CD4-positive, alpha-beta T cell treated with Interleukin-1 beta for 1 hour (primary cell): ENCODE measurements around the gene BMPR2.
"Not testable (repeated sequence)": the region's sequence is repeated elsewhere in the genome, so short reads cannot be mapped to it uniquely, and the experiment has no call there.

Experiments
- DNase-seq, 2 donors: peaks; one replicate each; pipeline ENCODE4 v3.0.0-alpha.2; 2020 to 2022

Gene BMPR2

DNA sequence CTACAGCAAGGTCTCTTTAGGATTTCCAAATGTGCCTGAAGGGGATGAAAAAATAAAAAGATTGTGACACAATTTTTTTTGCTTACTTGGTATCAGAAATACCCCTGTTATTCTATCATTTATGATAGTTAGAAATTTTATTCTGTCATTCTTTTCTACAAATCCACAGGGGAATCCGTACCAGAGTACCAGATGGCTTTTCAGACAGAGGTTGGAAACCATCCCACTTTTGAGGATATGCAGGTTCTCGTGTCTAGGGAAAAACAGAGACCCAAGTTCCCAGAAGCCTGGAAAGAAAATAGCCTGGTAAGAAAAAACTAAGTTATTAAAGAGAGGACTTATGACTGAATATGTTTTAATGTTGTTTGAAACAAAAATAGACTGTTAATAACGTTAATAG, 166.0 kb downstream of the BMPR2 start:
- no peak for DNase-seq

DNA sequence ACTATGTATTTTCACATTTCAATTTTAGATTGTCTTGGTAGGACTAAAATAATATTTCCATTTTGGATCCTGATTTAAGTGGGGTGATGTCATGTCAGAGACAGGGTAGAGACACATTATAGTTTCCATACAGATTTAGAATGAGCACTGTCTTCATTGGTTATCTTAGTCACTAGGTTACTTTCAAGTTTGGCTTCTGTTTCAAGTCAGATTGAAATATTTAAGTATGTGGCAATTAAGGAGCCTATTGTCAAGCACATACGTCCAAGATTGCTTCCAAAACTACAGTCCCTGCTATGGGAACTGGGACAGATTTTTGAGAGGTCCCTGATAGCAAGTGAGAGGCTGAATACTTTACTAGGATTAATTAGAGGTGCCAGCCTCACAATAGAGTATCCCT, 169.4 kb downstream of the BMPR2 start:
- DNase-seq: no peak

DNA sequence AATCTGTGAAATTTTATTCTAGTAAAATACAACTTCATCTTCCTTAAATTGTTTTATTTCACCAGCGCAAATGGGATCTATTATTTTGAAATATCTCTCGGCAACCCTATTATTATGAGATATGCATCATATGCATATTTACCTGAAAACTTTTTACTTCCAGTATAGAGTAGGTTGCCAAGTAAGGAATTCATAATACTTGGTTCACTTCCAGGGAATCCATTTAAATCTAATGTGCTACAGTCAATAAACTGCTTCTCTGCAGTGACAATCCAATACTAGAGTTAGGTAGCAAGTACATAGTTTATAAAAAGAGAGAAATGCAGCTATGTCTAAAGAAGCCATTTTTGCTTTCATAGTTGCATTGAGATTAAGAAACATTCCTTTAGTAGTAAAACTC, 169.8 kb downstream of the BMPR2 start:
- no peak for DNase-seq

DNA sequence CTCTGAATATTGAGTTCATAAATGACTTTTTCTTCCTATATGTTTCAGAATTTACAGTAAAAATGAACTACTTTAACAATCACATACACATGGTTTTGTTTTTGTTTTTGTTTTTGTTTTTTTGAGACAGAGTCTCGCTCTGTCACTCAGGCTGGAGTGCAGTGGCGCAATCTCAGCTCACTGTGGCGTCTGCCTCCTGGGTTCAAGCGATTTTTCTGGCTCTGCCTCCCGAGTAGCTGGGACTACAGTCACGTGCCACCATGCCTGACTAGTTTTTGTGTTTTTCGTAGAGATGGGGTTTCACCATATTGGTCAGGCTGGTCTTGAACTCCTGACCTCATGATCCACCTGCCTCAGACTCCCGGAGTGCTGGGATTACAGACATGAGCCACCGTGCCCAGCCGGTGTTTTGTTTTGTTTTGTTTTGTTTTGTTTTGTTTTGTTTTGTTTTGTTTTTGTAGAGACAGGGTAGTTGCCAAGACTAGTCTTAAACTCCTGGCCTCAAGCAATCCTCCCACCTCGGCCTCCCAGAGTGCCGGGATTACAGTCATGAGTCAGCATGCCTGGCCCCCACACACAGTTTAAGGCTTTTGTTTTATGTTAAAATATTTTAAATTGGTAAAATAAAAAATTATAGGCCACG, 170.5 kb downstream of the BMPR2 start:
- DNase-seq: not testable (repeated sequence)

DNA sequence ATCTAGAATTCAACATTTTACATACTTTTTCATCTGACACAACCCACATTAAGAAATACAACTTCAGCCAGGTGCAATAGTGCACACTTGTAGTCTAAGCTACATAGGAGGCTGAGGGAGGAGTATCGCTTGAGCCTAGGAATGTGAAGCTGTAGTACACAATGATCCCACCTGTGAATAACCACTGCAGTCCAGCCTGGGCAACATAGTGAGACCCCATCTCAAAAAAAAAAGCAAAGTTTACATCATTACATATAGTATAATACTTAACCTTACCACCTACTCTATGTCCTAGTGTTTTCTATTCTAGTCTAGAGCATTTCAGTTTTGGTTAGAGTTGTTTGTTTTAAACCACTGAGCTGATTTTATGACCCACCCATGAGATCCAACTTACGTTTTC, 172.1 kb downstream of the BMPR2 start:
- no peak for DNase-seq

DNA sequence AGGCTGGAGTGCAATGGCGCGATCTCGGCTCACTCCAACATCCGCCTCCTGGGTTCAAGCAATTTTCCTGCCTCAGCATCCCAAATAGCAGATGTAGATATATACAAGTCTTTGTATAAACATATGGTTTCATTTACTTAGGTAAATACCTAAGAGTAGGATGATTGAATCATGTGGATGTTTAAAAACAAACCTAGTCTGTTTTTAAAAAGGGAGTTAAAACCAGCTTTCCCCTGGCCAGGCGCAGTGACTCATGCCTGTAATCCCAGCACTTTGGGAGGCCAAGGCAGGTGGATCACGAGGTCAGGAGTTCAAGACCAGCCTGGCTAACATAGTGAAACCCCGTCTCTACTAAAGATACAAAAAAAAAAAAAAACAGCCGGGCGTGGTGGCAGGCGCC, 174.9 kb downstream of the BMPR2 start:
- DNase-seq: not testable (repeated sequence)

DNA sequence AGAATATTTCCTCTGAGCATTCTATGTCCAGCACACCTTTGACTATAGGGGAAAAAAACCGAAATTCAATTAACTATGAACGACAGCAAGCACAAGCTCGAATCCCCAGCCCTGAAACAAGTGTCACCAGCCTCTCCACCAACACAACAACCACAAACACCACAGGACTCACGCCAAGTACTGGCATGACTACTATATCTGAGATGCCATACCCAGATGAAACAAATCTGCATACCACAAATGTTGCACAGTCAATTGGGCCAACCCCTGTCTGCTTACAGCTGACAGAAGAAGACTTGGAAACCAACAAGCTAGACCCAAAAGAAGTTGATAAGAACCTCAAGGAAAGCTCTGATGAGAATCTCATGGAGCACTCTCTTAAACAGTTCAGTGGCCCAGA, 179.2 kb downstream of the BMPR2 start:
- no peak for DNase-seq

DNA sequence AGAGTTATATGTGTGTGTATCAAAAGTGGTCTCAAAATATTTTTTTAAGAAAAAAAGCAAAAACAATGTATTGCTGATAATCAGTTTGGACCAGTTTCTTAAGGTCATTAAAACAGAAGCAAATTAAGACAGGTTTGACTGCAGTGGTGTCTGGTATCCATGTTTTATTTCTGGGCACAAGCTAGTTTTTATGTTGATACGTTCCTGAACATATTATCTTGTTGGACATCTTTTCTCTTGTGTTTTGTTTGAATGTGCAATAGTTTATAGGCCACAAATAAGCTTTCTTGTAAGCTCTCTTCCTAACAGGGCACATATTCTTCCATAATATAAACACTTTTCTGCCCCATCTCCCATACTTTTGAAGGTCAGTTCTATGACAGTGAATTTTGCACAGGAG, 184.1 kb downstream of the BMPR2 start:
- DNase-seq: no peak

DNA sequence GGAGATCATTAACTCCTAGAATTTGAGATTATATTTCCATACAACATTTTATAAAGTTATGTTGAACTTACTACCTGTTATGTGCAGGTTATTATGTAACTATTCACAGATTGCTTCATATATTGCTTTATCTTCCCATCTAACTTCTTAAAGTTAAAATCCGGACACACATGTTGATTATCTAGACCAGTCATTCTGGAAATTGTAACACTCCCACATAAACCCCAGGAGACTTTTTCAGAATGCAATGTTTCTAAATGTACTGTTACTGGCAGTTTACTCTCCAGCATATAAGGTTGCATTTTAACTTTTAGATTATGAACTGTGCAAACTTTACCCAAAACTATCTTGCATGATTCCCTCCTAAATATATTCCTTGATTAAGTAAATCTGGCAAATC, 188.1 kb downstream of the BMPR2 start:
- no peak for DNase-seq

DNA sequence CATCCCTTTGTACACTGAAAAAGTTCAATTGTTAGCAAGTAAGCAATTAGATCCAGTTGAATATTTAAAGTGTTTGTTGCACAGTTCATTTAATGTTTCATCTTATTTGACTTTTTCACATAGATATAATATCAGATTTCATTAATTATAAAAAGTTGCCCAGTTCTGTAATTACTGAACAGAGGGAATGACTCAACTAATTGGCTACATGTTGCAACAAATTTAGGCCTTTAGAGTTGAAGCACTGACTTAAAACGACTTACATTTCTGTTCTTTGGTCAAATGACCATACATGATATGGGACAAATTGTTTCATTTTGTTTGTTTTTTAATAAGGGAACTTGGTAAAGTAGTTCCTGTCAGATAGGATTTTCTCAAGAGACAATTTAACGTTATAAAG, 190.2 kb downstream of the BMPR2 start:
- DNase-seq: no peak

DNA sequence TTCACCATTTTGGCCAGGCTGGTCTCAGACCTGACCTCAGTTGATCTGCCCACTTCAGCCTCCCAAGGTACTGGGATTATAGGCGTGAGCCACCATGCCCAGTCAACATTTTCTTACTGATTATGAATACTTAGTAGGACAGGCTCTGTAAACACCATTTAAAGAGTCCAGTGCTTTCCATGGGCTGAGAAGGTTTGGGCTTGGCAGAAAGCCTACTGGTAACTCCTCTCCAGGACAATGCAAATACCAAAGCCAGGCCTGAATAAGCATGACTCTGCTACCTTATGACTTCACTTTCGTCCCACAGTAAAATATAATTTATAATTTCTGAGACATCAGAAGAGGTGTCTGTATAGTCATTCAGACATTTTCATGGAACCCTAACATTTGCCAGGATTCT, 198.4 kb downstream of the BMPR2 start:
- no peak for DNase-seq

DNA sequence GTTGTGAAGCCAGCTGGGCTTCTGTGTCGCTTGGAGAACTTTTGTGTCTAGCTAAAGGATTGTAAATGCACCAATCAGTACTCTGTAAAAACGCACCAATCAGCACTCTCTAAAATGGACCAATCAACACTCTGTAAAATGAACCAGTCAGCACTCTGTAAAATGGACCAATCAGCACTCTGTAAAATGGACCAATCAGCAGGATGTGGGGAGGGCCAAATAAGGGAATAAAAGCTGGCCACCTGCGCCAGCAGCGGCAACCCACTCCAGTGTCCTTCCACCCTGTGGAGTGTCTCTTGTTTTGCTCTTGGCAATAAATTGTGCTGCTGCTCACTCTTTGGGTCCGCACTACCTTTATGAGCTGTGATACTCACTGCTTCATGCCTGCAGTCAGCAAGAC, 199.1 kb downstream of the BMPR2 start:
- DNase-seq: not testable (repeated sequence)

DNA sequence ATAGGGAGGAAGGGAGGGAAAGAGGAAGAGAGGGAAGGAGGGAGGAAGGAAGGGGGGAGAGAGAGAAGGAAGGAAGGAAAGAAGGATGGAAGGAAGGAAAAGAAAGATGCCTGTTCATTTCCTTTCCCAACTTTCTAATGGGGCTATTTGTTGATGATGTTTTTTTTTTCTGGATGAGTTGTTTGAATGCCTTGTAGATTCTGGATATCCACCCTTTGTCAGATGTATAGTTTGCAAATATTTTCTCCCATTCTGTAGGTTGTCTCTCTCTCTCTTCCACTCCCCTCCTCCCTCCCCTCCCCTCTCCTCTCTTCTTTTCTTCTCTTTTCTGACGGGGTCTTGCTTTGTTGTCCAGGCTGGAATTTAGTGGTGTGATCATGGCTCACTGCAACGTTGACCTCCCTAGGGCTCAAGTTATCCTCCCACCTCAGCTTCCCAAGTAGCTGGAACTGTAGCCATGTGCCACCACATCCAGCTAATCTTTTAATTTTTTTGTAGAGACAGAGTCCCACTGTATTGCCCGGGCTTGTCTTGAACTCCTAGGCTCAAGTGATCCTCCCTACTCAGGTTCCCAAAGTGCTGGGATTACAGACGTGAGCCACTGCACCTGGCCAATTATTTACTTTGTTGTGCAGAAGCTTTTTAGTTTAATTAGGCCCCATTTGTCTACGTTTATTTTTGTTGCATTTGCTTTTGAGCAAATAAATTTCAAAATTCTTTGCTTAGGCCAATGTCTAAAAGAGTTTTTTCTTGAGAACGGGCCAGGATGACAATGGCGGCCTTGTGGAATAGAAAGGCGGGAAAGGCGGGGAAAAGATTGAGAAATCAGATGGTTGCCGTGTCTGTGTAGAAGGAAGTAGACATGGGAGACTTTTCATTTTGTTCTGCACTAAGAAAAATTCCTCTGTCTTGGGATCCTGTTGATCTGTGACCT, 201.4 kb downstream of the BMPR2 start:
- no peak for DNase-seq

DNA sequence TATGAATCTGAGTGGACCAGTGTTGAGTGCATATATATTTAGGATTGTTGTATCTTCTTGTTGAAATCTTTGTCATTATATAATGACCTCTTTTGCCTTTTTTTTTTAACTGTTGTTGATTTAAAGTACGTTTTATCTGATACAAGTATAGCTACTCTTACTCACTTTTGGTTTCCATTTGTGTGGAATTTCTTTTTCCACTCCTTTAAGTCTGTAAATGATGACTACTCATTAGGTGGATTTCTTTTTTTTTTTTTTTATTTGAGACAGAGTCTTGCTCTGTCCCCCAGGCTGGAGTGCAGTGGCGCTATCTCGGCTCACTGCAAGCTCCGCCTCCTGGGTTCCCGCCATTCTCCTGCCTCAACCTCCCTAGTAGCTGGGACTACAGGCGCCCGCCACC, 206.7 kb downstream of the BMPR2 start:
- not testable (repeated sequence) for DNase-seq

DNA sequence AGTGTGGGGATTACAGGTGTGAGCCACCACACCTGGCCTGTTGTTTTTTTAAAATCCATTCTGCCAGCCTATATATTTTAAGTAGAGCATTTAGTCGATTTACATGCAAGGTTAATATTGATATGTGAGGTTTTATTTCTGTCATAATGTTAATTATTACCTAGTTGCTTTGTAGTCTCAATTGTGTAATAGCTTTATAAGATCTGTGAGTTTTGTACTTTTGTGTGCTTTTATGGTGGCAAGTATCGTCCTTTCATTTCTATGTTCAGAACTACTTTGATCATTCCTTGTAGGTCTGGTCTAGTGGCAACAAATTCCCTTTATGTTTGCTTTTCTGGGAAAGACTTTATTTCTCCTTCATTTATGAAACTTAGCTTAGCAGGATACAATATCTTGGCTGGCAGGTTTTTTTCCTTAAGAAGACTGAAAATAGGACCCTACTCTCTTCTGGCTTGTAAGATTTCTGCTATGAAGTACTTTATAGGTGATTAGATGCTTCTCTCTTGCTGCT, 207.6 kb downstream of the BMPR2 start:
- DNase-seq: no peak

DNA sequence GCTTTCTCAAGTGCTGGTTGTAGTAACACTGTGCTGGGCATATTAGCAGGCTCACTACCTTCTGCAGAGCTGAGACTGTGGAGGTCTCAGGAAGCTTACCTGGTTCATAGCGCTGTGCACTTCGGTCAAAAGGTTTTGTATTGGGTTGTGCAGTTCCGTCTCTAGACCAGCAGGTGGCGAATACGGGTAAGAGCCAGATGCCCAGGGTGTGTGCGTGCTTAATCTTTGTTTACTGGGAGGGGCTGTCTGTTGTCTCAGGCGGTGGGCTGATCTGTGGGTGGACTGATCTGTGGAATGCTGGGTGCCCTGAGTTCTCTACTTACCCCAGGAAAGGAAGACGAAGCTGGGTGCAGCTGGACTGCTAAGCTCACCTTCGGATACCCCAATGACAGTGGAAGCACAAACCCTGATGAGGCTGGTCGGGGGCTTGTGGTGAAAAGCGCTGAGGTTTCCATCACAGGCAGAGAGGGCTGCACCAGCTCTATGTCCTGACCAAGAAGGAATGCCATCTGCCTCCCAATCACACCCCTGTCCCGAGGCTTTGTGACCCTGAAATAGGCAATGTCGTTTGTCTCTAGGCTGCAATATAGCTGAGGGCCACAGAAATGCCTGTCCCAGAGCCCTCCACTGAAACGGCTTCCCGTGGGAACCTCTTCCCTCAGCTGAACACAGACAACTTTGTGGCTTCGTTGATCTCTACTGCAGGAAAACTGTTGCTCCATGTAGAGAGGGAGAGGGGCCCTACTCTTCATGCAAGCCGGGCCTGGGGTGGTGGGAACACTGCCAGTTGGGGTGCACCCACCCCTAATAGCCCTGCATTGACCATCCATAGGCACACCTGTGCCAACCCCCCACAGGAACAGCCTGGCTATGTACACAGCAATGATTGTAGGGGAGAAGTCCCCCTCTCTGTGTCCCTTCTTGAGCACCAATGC, 212.8 kb downstream of the BMPR2 start:
- DNase-seq: peak; percentile 79 to 80

DNA sequence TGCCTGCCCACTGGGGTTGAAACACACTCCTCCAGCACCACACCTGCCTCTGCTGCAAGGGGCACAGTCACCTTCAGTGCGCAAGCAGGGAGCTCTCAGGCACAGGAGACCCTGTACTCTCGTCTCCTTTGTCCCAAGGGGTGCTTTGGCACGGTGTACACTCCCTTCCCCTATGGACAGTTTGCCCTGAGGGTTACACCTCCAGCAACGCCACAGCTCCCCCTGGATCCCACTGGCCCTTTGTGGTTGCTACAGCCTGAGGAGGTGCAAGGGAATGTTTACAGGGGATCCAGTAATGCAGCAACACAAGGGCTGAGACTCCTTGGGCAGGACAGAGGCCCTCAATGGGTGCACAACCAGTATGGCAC, 213.4 kb downstream of the BMPR2 start:
- no peak for DNase-seq

DNA sequence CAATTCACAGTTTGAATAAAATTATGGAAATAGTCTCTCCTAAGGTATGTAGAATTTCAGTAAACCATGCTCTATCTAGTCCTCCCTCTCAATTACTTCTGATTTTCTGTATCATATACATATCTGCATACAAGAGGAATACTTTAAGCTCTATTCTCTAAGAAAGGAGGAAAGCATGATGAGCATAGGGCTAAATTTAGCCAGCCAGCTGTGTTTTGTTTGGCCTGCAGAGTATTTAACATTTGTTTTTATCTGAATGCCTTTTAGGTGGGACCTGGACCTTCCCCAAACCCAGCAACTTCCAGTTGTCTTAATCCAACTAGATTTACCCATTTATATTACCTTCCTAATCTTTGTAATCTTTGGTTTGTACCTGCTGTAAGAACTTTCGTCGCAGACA, 216.4 kb downstream of the BMPR2 start:
- DNase-seq: no peak

DNA sequence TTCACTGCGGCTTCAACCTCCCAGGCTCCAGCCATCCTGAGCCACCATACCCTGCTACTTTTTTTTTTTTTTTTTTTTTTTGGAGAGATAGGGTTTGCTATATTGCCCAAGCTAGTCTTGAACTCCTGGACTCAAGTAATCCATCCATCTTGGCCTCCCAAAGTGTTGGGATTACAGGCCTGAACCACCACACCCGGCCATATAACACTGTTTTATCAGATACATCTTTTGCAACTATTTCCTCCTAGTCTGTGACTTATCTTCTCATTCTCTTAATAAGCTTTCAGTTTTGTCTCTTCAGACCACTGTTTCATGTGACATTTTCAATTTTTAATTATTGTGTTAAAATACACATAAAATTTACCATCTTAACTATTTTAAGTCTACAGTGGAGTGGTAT, 223.0 kb downstream of the BMPR2 start:
- no peak for DNase-seq

DNA sequence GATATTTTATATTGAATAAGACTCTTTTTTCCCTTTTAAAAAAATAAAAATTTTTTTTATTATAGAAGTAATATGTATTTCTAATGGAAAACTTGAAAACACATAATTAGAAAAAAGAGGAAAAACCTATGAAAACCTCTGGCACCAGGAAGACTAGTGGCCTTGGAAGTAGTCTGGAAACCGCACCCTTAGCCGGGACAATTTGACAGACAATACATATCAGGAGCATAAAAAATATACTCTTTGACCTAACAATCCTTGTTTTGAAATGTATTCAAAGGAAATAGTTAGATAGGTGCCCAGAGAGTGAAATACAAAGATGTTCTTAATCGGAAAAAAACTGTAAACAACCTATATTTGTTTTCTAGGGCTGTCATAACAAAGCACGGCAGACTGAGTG, 223.8 kb downstream of the BMPR2 start:
- DNase-seq: no peak

DNA sequence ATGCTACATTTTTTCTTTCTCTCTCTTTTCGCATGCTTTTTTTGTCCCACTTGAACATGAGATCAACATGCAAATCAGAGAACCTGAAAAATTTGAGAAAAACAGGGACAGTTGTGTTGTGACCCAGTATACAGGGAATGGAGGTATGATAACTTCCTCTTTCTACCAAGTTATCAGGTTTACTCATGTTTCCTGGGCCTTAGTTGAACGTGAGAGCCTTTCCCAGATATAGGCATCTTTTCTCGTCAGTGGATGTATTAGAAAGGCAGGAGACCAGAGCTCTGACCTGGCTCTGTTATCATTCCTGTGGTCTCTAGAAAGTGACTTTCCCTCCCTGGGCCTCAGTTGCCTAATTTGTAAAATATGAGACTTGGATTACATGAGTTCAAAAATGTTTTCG, 228.6 kb downstream of the BMPR2 start:
- DNase-seq: no peak

DNA sequence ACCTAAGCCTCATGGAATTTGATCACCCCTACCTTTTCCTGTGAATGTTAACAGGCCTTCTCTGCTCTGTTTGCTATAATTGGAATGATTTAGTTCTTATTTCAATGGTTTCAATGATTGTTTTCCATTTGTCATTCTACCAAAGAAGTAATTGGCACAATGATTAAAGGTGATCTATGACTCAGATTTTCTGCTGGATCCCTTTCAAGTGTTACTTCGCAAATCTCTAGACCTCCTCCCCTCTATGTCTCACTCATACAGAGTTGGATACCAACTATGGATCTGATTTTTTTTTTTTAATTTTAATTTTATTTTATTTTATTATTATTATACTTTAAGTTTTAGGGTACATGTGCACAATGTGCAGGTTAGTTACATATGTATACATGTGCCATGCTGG, 229.0 kb downstream of the BMPR2 start:
- no peak for DNase-seq

DNA sequence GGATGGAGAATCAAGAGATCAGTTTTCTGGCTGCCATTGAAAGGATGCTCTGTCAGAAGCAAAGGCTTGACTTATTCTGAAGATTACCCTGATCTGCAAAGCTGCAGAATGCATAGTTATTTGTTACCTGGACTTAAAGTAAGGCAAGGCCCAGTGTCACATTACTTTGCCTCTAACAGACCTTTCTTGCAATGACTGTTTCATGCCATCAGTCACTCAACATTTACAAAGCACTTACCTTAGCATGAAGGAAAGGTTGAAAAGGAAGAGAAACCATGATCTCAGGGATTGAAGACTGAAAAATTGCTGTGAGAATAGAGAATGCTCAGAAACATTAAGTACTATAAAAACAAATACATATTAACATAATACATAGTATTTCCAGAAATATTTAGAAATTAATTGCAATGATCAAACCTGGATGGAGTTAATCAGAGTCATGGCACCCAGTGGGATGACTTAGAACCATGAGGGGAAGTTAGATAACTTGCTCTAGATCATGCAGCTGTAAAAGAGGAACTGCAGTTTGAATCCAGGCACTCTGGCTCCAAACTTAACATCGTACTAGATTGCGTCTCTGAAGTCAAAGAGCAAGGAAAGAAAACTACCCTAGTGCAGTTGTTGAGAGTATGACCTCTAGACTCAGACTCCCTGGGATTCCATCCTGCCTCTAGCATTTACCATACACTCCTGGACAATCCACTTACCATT, 232.2 kb downstream of the BMPR2 start:
- DNase-seq: no peak
